Panc1 (cell line): ENCODE data around the gene CD6. TPM values are rescaled to one million over a fixed set of nuclear protein-coding genes. Genes with fewer than 3 reads are reported as not detected.

Experiments used
- ATAC-seq: fragments of 200-7000 bp; cut with Tn5 transposase; 2 replicates; pipeline ENCODE4 v1.9.1; 2020; ENCODE audit warnings: mild to moderate bottlenecking, moderate library complexity
- BruUV-seq: library from RNA; stranded (reverse); fragments of 400-500 nt; replicated peaks from 2 replicates; lab custom pipeline; 2021; lab: Mats Ljungman, UMichigan
- CTCF ChIA-PET: fragments of 300-600 bp; sonication (Branson Sonifier 250); formaldehyde crosslinking; loops from one replicate; lab custom pipeline; 2022; ENCODE audit warnings: antibody characterized with exemption; lab: Charles Lee
- POLR2A ChIA-PET: fragments of 300-600 bp; sonication (Branson Sonifier 250); formaldehyde crosslinking; loops from one replicate; lab custom pipeline; 2022; ENCODE audit warnings: antibody characterized with exemption; lab: Charles Lee
- DNase-seq: peaks from one replicate; pipeline ENCODE4 v3.0.0-alpha.2; 2010; ENCODE audit warnings: low read depth, low spot score
- H3K27ac ChIP-seq: 2 replicates; pipeline ENCODE4 v1.5.1; 2011; ENCODE audit warnings: mild to moderate bottlenecking, low read length, inconsistent platforms
- H3K27me3 ChIP-seq: fragments of 200-500 bp; sonication (Bioruptor generic); 2 replicates; pipeline ENCODE4 v1.6.0; 2014; ENCODE audit warnings: low read length, inconsistent platforms; ENCODE audit not compliant: control insufficient read depth, insufficient read depth
- H3K36me3 ChIP-seq: fragments of 200-500 bp; sonication (Bioruptor generic); 2 replicates; pipeline ENCODE4 v1.5.1; 2014; ENCODE audit warnings: inconsistent platforms, mild to moderate bottlenecking, low read length, moderate library complexity; ENCODE audit not compliant: control insufficient read depth, insufficient read depth
- H3K4me1 ChIP-seq: 2 replicates; pipeline ENCODE4 v1.5.1; 2011; ENCODE audit warnings: inconsistent platforms, mild to moderate bottlenecking, low read length, moderate library complexity; ENCODE audit not compliant: control insufficient read depth, insufficient read depth
- H3K4me3 ChIP-seq, 2 experiments: 2 replicates each; pipeline ENCODE4 v1.5.1; 2011 to 2012; ENCODE audit warnings: low read depth in 2 of 2, low read length in 2 of 2, mild to moderate bottlenecking in 2 of 2, inconsistent platforms in 1 of 2, moderate library complexity in 1 of 2
- H3K9me3 ChIP-seq: fragments of 200-500 bp; sonication (Bioruptor generic); 2 replicates; pipeline ENCODE4 v1.5.1; 2014; ENCODE audit warnings: low read depth, mild to moderate bottlenecking, inconsistent platforms, low read length, moderate library complexity; ENCODE audit not compliant: control insufficient read depth, insufficient read depth
- POLR2AphosphoS5 ChIP-seq: IDR thresholded peaks from 2 replicates; pipeline ENCODE4 v1.6.1; 2012; ENCODE audit warnings: mild to moderate bottlenecking, low read depth, low read length, moderate library complexity
- SIN3A ChIP-seq: IDR thresholded peaks from 2 replicates; pipeline ENCODE4 v1.6.1; 2012; ENCODE audit warnings: low read depth, mild to moderate bottlenecking, low read length, moderate library complexity, borderline replicate concordance; ENCODE audit not compliant: insufficient read depth
- TCF7L2 ChIP-seq: IDR thresholded peaks from 2 replicates; pipeline ENCODE4 v1.6.1; 2011; ENCODE audit warnings: mild to moderate bottlenecking, low read depth, low read length, inconsistent platforms
- in situ Hi-C: cut with HindIII; loops from 2 replicates; pipeline ENCODE4 v1.10.0; 2016; ENCODE audit warnings: low sequenced_read_pairs, low pct_unique_long_range_greater_than_20kb
- intact Hi-C: fragments of 100-400 bp; cut with micrococcal nuclease; formaldehyde crosslinking; loops from one replicate; pipeline ENCODE4 v1.10.0; 2022; ENCODE audit not compliant: unreplicated experiment
- total RNA-seq: library from RNA; stranded (reverse); gene quantifications from one replicate; pipeline ENCODE4 v1.2.1, GENCODE V29; 2021; ENCODE audit not compliant: unreplicated experiment
- TF ChIP-seq, protein P1 (sequence below), 2 experiments: IDR thresholded peaks; 2 replicates each; pipeline ENCODE4 v1.6.1; 2011 to 2012; ENCODE audit warnings: low read depth in 2 of 2, control low read depth in 1 of 2, low read length in 1 of 2, mild to moderate bottlenecking in 1 of 2, moderate library complexity in 1 of 2; ENCODE audit not compliant: insufficient read depth in 1 of 2
- TF ChIP-seq, protein P2 (sequence below): fragments of 450-650 bp; IDR thresholded peaks from 2 replicates; pipeline ENCODE4 v1.5.1; 2017; ENCODE audit warnings: mild to moderate bottlenecking

Gene CD6
- total RNA-seq, 1 experiment from 2014 or later: 1.1 TPM

- DNase-seq (no peak), ATAC-seq (no peak)
- ChIA-PET POLR2A (no interaction called here), CTCF (no interaction called here)
- no TSS peak for BruUV-seq
- H3K4me1 ChIP-seq: no peaks in the 10 kb centered on the region
- H3K9me3 ChIP-seq: no peaks in the 10 kb centered on the region
- no peaks in the 10 kb centered on the region for H3K36me3 ChIP-seq
- H3K27ac ChIP-seq: no peak overlapping the region
- TF ChIP-seq, protein P1, sequence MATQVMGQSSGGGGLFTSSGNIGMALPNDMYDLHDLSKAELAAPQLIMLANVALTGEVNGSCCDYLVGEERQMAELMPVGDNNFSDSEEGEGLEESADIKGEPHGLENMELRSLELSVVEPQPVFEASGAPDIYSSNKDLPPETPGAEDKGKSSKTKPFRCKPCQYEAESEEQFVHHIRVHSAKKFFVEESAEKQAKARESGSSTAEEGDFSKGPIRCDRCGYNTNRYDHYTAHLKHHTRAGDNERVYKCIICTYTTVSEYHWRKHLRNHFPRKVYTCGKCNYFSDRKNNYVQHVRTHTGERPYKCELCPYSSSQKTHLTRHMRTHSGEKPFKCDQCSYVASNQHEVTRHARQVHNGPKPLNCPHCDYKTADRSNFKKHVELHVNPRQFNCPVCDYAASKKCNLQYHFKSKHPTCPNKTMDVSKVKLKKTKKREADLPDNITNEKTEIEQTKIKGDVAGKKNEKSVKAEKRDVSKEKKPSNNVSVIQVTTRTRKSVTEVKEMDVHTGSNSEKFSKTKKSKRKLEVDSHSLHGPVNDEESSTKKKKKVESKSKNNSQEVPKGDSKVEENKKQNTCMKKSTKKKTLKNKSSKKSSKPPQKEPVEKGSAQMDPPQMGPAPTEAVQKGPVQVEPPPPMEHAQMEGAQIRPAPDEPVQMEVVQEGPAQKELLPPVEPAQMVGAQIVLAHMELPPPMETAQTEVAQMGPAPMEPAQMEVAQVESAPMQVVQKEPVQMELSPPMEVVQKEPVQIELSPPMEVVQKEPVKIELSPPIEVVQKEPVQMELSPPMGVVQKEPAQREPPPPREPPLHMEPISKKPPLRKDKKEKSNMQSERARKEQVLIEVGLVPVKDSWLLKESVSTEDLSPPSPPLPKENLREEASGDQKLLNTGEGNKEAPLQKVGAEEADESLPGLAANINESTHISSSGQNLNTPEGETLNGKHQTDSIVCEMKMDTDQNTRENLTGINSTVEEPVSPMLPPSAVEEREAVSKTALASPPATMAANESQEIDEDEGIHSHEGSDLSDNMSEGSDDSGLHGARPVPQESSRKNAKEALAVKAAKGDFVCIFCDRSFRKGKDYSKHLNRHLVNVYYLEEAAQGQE (IDR thresholded peaks at IDR 0.05; ENCODE audit: insufficient read depth in 1 of 2, low read depth in 2 of 2, low read length in 1 of 2): no peak
- TF ChIP-seq TCF7L2: no peak
- TF ChIP-seq SIN3A: no peak
- TF ChIP-seq, protein P2, sequence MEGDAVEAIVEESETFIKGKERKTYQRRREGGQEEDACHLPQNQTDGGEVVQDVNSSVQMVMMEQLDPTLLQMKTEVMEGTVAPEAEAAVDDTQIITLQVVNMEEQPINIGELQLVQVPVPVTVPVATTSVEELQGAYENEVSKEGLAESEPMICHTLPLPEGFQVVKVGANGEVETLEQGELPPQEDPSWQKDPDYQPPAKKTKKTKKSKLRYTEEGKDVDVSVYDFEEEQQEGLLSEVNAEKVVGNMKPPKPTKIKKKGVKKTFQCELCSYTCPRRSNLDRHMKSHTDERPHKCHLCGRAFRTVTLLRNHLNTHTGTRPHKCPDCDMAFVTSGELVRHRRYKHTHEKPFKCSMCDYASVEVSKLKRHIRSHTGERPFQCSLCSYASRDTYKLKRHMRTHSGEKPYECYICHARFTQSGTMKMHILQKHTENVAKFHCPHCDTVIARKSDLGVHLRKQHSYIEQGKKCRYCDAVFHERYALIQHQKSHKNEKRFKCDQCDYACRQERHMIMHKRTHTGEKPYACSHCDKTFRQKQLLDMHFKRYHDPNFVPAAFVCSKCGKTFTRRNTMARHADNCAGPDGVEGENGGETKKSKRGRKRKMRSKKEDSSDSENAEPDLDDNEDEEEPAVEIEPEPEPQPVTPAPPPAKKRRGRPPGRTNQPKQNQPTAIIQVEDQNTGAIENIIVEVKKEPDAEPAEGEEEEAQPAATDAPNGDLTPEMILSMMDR: no peak
- TF ChIP-seq POLR2AphosphoS5: no peak
- no peak overlapping the region for H3K4me3 ChIP-seq
- intact Hi-C loops: no loop called here
- in situ Hi-C loops: no loop called here
- no peaks in the 10 kb centered on the region for H3K27me3 ChIP-seq
These were observed 13.2 kb downstream of the CD6 start for GRCh38 chr11:60984636-60985035.

GRCh38 chr11:60985501-60985900 lies 14.0 kb downstream of the CD6 start:
- no peak for DNase-seq
- TF ChIP-seq POLR2AphosphoS5 (no peak), TCF7L2 (no peak), SIN3A (no peak)
- TF ChIP-seq, protein P1 (IDR thresholded peaks at IDR 0.05; ENCODE audit: insufficient read depth in 1 of 2, low read depth in 2 of 2, low read length in 1 of 2): no peak
- TF ChIP-seq, protein P2: no peak
- no peak overlapping the region for H3K27ac ChIP-seq

More at GRCh38 chr11:60985501-60985900, 14.0 kb downstream of the CD6 start:
- H3K36me3 ChIP-seq: no peaks in the 10 kb centered on the region
- no peak overlapping the region for H3K4me3 ChIP-seq
- in situ Hi-C loops (no loop called here), intact Hi-C loops (no loop called here)
- ChIA-PET CTCF (interaction anchor here (0.6 kb wide), 2 partner anchors 32 to 45 kb away, joined by 3 to 14 read pairs; no protein-coding TSS in a partner anchor), POLR2A (no interaction called here)
- ATAC-seq: no peak
- no peaks in the 10 kb centered on the region for H3K9me3 ChIP-seq
- H3K4me1 ChIP-seq: no peaks in the 10 kb centered on the region
- no peaks in the 10 kb centered on the region for H3K27me3 ChIP-seq
- BruUV-seq: no TSS peak
